PC-3 (cell line): Measurements from ENCODE around the gene TMEM41A.

Experiments used
- CTCF ChIP-seq: fragments of 300-600 bp; sonication (generic); conservative IDR thresholded peaks from 2 replicates; pipeline ENCODE4 v1.5.1; 2017; ENCODE audit warnings: antibody characterized with exemption, low read depth, mild to moderate bottlenecking, low read length
- EZH2 ChIP-seq: fragments of 300-600 bp; sonication (generic); IDR thresholded peaks from one replicate; pipeline ENCODE4 v1.6.1; 2017; ENCODE audit warnings: antibody characterized with exemption, mild to moderate bottlenecking, low read length; ENCODE audit not compliant: unreplicated experiment

- TF ChIP-seq CTCF (no peak), EZH2 (no peak)
Measured at GRCh38 chr3:185537369-185537970, 38.6 kb upstream of the TMEM41A start.
